H7 (cell line): ENCODE data around the gene SH2D2A. TPM values are rescaled to one million over a fixed set of nuclear protein-coding genes. Genes with fewer than 3 reads are reported as not detected.
A peak's percentile ranks its signal among the peaks of the same experiment; 100 is the strongest.

Experiments used
- DNase-seq: peaks from one replicate; pipeline ENCODE4 v3.0.0; 2012
- H3K27me3 ChIP-seq: 2 replicates; pipeline ENCODE4 v1.6.0; 2011; ENCODE audit warnings: mild to moderate bottlenecking, low read length; ENCODE audit not compliant: control insufficient read depth, insufficient read depth
- H3K36me3 ChIP-seq: replicated peaks from 2 replicates; pipeline ENCODE4 v1.5.1; 2011; ENCODE audit warnings: low read length; ENCODE audit not compliant: control insufficient read depth, insufficient read depth
- H3K4me3 ChIP-seq: 2 replicates; pipeline ENCODE4 v1.5.1; 2011; ENCODE audit warnings: low read depth, mild to moderate bottlenecking, control low read depth, low read length, moderate library complexity; ENCODE audit not compliant: insufficient read depth
- total RNA-seq: library from RNA; depleted of rRNA; stranded (reverse); fragments of >200 nt; shearing (Covaris generic); gene quantifications from 2 replicates; pipeline ENCODE4 v1.2.3, GENCODE V29; 2014

SH2D2A gene
- total RNA-seq, 1 experiment from 2014 or later: 8.4 TPM

- Histone ChIP-seq H3K4me3 (no peak overlapping the region), H3K36me3 (no peaks in the 10 kb centered on the region), H3K27me3 (peaks cover 6% of the 10 kb centered on the region; the same call in 1 of the 2 replicates)
- DNase-seq: no peak
Observed at GRCh38 chr1:156806512-156807440, 9.9 kb downstream of the SH2D2A start.

GRCh38 chr1:156805766-156806511 lies 10.7 kb downstream of the SH2D2A start:
- H3K36me3 ChIP-seq: peaks cover under 1% of the 10 kb centered on the region; the same call in 1 of the 2 replicates
- H3K27me3 ChIP-seq: peaks cover 2% of the 10 kb centered on the region; the same call in 1 of the 2 replicates
- no peak for DNase-seq

GRCh38 chr1:156804572-156805243 lies 11.9 kb downstream of the SH2D2A start:
- Histone ChIP-seq H3K36me3 (peaks cover 2% of the 10 kb centered on the region), H3K4me3 (no peak overlapping the region), H3K27me3 (no peaks in the 10 kb centered on the region)
- DNase-seq: no peak

More at GRCh38 chr1:156805766-156806511, 10.7 kb downstream of the SH2D2A start:
- H3K4me3 ChIP-seq: no peak overlapping the region

GRCh38 chr1:156804026-156804425 lies 12.6 kb downstream of the SH2D2A start:
- no peak for DNase-seq
- Histone ChIP-seq H3K4me3 (no peak overlapping the region), H3K27me3 (no peaks in the 10 kb centered on the region), H3K36me3 (peaks cover 4% of the 10 kb centered on the region)

- no peak for DNase-seq
Observed at GRCh38 chr1:156803086-156803851, 13.4 kb downstream of the SH2D2A start.

GRCh38 chr1:156802421-156802935 lies 14.2 kb downstream of the SH2D2A start:
- Histone ChIP-seq H3K4me3 (no peak overlapping the region), H3K27me3 (no peaks in the 10 kb centered on the region), H3K36me3 (peaks cover 12% of the 10 kb centered on the region)
- DNase-seq: no peak

More at GRCh38 chr1:156803086-156803851, 13.4 kb downstream of the SH2D2A start:
- no peak overlapping the region for H3K4me3 ChIP-seq
- H3K27me3 ChIP-seq: no peaks in the 10 kb centered on the region
- H3K36me3 ChIP-seq: peaks cover 6% of the 10 kb centered on the region

GRCh38 chr1:156801409-156802121 lies 15.1 kb downstream of the SH2D2A start:
- no peak overlapping the region for H3K4me3 ChIP-seq
- H3K27me3 ChIP-seq: no peaks in the 10 kb centered on the region
- H3K36me3 ChIP-seq: peaks cover 12% of the 10 kb centered on the region
- no peak for DNase-seq

GRCh38 chr1:156797212-156797871 lies 19.3 kb downstream of the SH2D2A start:
- H3K27me3 ChIP-seq: no peaks in the 10 kb centered on the region
- DNase-seq: peak; percentile 77
- no peak overlapping the region for H3K4me3 ChIP-seq
- peaks cover 37% of the 10 kb centered on the region for H3K36me3 ChIP-seq

GRCh38 chr1:156796340-156797097 lies 20.1 kb downstream of the SH2D2A start:
- H3K36me3 ChIP-seq: peaks cover 41% of the 10 kb centered on the region
- H3K27me3 ChIP-seq: no peaks in the 10 kb centered on the region
- DNase-seq: no peak
- H3K4me3 ChIP-seq: no peak overlapping the region

- no peaks in the 10 kb centered on the region for H3K27me3 ChIP-seq
- DNase-seq: no peak
- no peak overlapping the region for H3K4me3 ChIP-seq
- H3K36me3 ChIP-seq: peaks cover 44% of the 10 kb centered on the region
Observed at GRCh38 chr1:156795787-156796186, 20.9 kb downstream of the SH2D2A start.

GRCh38 chr1:156795374-156795733 lies 21.3 kb downstream of the SH2D2A start:
- Histone ChIP-seq H3K36me3 (peaks cover 45% of the 10 kb centered on the region), H3K4me3 (no peak overlapping the region), H3K27me3 (no peaks in the 10 kb centered on the region)
- DNase-seq: no peak
